ENCODE data around the gene PM20D2. TPM values are rescaled to one million over a fixed set of nuclear protein-coding genes. Genes with fewer than 3 reads are reported as not detected.

The PM20D2 gene
- total and polyA plus RNA-seq, 2 of the 13 experiments (the other 11 are each of a cell fraction or from before 2014, with no cell fraction given), result 13.3 to 26.3 TPM

DNA sequence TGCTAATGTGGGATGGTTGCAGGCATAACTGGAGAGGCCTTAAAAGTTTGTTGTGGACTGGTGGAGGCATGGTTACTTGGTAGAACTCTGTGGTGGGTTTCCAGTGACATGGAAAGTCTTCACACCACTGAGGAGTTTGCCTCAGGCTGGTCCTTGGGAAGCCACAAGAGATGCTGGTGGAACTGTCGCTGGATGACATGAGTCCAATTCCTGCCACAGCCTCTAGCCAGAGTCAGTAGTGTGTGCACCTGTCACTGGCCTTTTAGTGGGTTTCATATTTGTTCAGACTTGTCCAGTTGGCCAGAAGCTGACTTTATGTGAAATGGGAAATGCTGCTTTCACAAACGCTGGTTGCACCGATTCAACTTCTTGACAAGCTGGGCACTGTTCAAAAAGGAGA lies 14.3 kb upstream of the PM20D2 start:
- FAIRE-seq, result no peak
- intact Hi-C loops (cut with micrococcal nuclease; ENCODE audit: unreplicated experiment), result no loop called here
- no peak overlapping the region for H3K4me3 ChIP-seq (replicated peaks in 1 of 3; ENCODE audit: insufficient read depth in 1 of 3, low read depth in 2 of 3, low read length in 3 of 3)
- BruUV-seq (replicated peaks), result no TSS peak
- no peaks in the 10 kb centered on the region for H4K20me1 ChIP-seq (ENCODE audit: insufficient read depth, low read length)
- CTCF ChIA-PET (ENCODE audit: low intra/inter-chr PET ratio, low total read pairs), result no interaction called here
- in situ Hi-C loops (cut with HindIII; ENCODE audit: extremely low pct_ligation_motif_present, low pct_unique_long_range_greater_than_20kb), result no loop called here
- no peak overlapping the region for H3K27ac ChIP-seq (ENCODE audit: extremely low read length, insufficient read depth, low read length)
- no peaks in the 10 kb centered on the region for H3K79me2 ChIP-seq (ENCODE audit: insufficient read depth, low read length)
- H3K4me1 ChIP-seq (ENCODE audit: insufficient read depth, low read length), result 0 out of 2 replicates have a peak, but pooled peaks cover 11% of the 10 kb centered on the region
- TF ChIP-seq GABPB1 (CRISPR knock-in tag; IDR thresholded peaks at IDR 0.05) (no peak), ZNF12 (CRISPR knock-in tag; IDR thresholded peaks at IDR 0.05) (no peak), KAT2B (IDR thresholded peaks at IDR 0.05; ENCODE audit: borderline replicate concordance, low read depth, low read length) (no peak), NCOA1 (CRISPR knock-in tag; IDR thresholded peaks at IDR 0.05) (no peak), NR1H2 (CRISPR knock-in tag; IDR thresholded peaks at IDR 0.05; ENCODE audit: borderline replicate concordance, low read depth) (no peak), KMT2A (CRISPR knock-in tag; IDR thresholded peaks at IDR 0.05) (no peak), ELF4 (CRISPR knock-in tag; IDR thresholded peaks at IDR 0.05; ENCODE audit: borderline replicate concordance) (no peak), ZNF678 (CRISPR knock-in tag; IDR thresholded peaks at IDR 0.05) (no peak), NFIB (CRISPR knock-in tag; IDR thresholded peaks at IDR 0.05; ENCODE audit: borderline replicate concordance) (no peak), HMG20A (CRISPR knock-in tag; IDR thresholded peaks at IDR 0.05; ENCODE audit: borderline replicate concordance) (no peak), NFYB (CRISPR knock-in tag; IDR thresholded peaks at IDR 0.05) (no peak), ZBTB10 (CRISPR knock-in tag; IDR thresholded peaks at IDR 0.05; ENCODE audit: borderline replicate concordance) (no peak)
- TF ChIP-seq, protein P1, sequence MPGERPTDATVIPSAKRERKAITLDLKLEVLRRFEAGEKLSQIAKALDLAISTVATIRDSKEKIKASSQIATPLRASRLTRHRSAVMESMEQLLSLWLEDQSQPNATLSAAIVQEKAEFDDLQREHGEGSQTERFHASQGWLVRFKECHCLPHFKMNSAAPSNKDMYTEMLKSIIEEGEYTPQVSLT (CRISPR knock-in tag; IDR thresholded peaks at IDR 0.05; ENCODE audit: borderline replicate concordance, low read depth), result no peak
- TF ChIP-seq, protein P2, sequence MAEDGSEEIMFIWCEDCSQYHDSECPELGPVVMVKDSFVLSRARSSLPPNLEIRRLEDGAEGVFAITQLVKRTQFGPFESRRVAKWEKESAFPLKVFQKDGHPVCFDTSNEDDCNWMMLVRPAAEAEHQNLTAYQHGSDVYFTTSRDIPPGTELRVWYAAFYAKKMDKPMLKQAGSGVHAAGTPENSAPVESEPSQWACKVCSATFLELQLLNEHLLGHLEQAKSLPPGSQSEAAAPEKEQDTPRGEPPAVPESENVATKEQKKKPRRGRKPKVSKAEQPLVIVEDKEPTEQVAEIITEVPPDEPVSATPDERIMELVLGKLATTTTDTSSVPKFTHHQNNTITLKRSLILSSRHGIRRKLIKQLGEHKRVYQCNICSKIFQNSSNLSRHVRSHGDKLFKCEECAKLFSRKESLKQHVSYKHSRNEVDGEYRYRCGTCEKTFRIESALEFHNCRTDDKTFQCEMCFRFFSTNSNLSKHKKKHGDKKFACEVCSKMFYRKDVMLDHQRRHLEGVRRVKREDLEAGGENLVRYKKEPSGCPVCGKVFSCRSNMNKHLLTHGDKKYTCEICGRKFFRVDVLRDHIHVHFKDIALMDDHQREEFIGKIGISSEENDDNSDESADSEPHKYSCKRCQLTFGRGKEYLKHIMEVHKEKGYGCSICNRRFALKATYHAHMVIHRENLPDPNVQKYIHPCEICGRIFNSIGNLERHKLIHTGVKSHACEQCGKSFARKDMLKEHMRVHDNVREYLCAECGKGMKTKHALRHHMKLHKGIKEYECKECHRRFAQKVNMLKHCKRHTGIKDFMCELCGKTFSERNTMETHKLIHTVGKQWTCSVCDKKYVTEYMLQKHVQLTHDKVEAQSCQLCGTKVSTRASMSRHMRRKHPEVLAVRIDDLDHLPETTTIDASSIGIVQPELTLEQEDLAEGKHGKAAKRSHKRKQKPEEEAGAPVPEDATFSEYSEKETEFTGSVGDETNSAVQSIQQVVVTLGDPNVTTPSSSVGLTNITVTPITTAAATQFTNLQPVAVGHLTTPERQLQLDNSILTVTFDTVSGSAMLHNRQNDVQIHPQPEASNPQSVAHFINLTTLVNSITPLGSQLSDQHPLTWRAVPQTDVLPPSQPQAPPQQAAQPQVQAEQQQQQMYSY (CRISPR knock-in tag; IDR thresholded peaks at IDR 0.05), result no peak
- no peak overlapping the region for H3K9ac ChIP-seq (ENCODE audit: insufficient read depth, low read depth, low read length)
- no peak for DNase-seq (ENCODE audit: low spot score)
- no peak overlapping the region for H2AFZ ChIP-seq (ENCODE audit: low read length)
- no peak for ATAC-seq
- WGBS (ENCODE audit: low lambda C conversion rate), result 94% methylated on average over 3 of the region's 3 CpGs
- H3K9me3 ChIP-seq (ENCODE audit: low read length), result 0 out of 2 replicates have a peak, but pooled peaks cover 4% of the 10 kb centered on the region
- H3K36me3 ChIP-seq (replicated peaks in 1 of 2; ENCODE audit: control insufficient read depth in 1 of 2, insufficient read depth in 2 of 2, low read length in 2 of 2), result no peaks in the 10 kb centered on the region
- H3K4me2 ChIP-seq (ENCODE audit: low read depth, low read length), result no peak overlapping the region
- peaks cover 0 to 1% of the 10 kb centered on the region in 2 experiments; a peak in 1 of 5 replicates for H3K27me3 ChIP-seq (ENCODE audit: control insufficient read depth in 1 of 2, insufficient read depth in 2 of 2, low read length in 2 of 2)
- POLR2A ChIA-PET, result interaction anchor here (1.6 kb wide), 1 partner anchor 15 kb away, joined by 7 read pairs; the partner anchor contains the start of gene PM20D2

Data from HepG2 (cell line).